H1 (cell line): Measurements from ENCODE around the gene PTPRD.

Source experiments
- ATF3 ChIP-seq: IDR thresholded peaks from 2 replicates; pipeline ENCODE4 v1.6.1; 2011; ENCODE audit warnings: low read depth, mild to moderate bottlenecking, low read length; ENCODE audit not compliant: insufficient read depth
- BACH1 ChIP-seq: IDR thresholded peaks from 2 replicates; pipeline ENCODE4 v1.6.1; 2012; ENCODE audit warnings: low read length, improper control_type of control experiment
- CTCF ChIP-seq, 3 experiments: IDR thresholded peaks; 1 replicate in 2 of 3; 2 replicates in 1 of 3; pipeline versions ENCODE4 v1.5.1 to v1.6.1; 2011; ENCODE audit warnings: low read length in 3 of 3, mild to moderate bottlenecking in 3 of 3, inconsistent platforms in 2 of 3, low read depth in 1 of 3, moderate library complexity in 1 of 3; ENCODE audit not compliant: insufficient read depth in 1 of 3; ENCODE audit errors: control extremely low read depth in 1 of 3
- GABPA ChIP-seq: IDR thresholded peaks from 2 replicates; pipeline ENCODE4 v1.6.1; 2011; ENCODE audit warnings: mild to moderate bottlenecking, low read length, moderate library complexity, borderline replicate concordance; ENCODE audit not compliant: insufficient read depth
- GTF2F1 ChIP-seq: IDR thresholded peaks from 2 replicates; pipeline ENCODE4 v1.6.1; 2012; ENCODE audit warnings: low read depth, low read length, improper control_type of control experiment, borderline replicate concordance
- POLR2AphosphoS5 ChIP-seq: IDR thresholded peaks from 2 replicates; pipeline ENCODE4 v1.6.1; 2011; ENCODE audit warnings: low read depth, low read length
- SRF ChIP-seq: IDR thresholded peaks from 2 replicates; pipeline ENCODE4 v1.6.1; 2011; ENCODE audit warnings: mild to moderate bottlenecking, low read depth, low read length, moderate library complexity
- ZNF274 ChIP-seq: IDR thresholded peaks from 2 replicates; pipeline ENCODE4 v1.7.0; 2012; ENCODE audit warnings: low read length, borderline replicate concordance; ENCODE audit errors: extremely low read depth

GRCh38 chr9:8457816-8458215 lies 2155.0 kb downstream of the PTPRD start:
- no peak for TF ChIP-seq CTCF (IDR thresholded peaks at IDR 0.05; ENCODE audit: control extremely low read depth in 1 of 3, insufficient read depth in 1 of 3, low read depth in 1 of 3, low read length in 3 of 3)
- TF ChIP-seq BACH1: no peak
- TF ChIP-seq POLR2AphosphoS5: no peak
- TF ChIP-seq GTF2F1: no peak
- no peak for TF ChIP-seq GABPA
- no peak for TF ChIP-seq ATF3
- TF ChIP-seq SRF: no peak
- TF ChIP-seq ZNF274: no peak
